A375 (cell line): Measurements from ENCODE around the gene GRAP2. TPM values are rescaled to one million over a fixed set of nuclear protein-coding genes. Genes with fewer than 3 reads are reported as not detected.

Experiments
- small RNA-seq: library from RNA; depleted of rRNA; stranded (forward); fragments of <200 nt; gene quantifications from one replicate; pipeline ENCODE3, GENCODE V24; 2014
- total RNA-seq: library from RNA; depleted of rRNA; stranded (reverse); fragments of >200 nt; shearing (Covaris generic); gene quantifications from 2 replicates; pipeline ENCODE4 v1.2.3, GENCODE V29; 2014; rRNA removed

GRAP2 gene
- 1.7 and 3.4 TPM in 2 replicates for total RNA-seq

DNA sequence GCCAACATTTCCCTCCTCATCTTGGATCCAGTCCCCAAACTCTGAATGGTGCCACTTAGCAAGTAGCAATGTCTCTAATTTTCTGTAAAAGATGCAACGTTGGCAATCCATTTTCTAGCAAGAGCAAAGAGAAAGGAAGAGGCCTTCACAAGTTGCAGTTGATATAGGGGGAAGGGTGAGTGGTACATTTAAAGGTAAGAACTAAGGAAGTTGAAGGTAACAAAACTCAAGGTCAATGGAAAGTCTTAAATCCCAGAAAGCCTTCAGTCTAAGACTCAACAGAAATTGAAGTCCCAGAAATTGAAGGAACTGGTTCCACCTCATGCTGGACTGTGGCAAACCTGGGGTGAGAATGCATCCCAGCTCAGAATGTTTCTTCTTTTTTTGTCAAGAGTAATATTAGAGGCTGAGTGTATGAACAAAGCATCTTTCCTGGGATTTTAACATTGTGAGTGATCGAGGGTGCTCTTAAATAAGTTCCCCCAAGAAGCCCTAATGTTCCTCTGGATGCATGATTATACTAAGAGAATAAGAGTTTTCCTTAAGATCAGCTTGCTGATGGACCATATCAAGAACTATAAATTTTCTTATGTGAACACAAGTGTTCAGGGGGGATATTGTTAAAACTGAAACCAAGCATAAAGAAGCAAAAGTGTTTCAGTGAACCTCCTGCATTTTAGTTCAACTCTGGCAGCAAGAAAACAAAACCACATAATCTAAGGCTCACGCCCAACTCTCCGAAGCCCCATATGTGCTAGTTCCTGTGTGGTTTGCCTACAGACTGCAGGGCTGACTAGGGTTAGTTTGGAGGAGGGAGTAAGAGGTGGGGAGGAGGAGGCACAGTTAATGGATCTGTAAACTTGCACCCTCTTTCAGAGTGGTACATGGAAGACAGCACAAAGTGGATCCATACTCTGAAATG is at the start of gene GRAP2:
TSS of gene GRAP2 (plus strand) at position 779 of the 922 bp plus-strand sequence. CDS start 46,023 bp downstream, outside the sequence.

GRCh38 chr22:39893526-39893925 is 7.4 kb upstream of the GRAP2 start, which contains the start of gene ENTHD1:
Gene ENTHD1, minus strand, starts transcription at chr22:39893760. Its CDS starts 6,012 bp downstream, at chr22:39887748.

DNA sequence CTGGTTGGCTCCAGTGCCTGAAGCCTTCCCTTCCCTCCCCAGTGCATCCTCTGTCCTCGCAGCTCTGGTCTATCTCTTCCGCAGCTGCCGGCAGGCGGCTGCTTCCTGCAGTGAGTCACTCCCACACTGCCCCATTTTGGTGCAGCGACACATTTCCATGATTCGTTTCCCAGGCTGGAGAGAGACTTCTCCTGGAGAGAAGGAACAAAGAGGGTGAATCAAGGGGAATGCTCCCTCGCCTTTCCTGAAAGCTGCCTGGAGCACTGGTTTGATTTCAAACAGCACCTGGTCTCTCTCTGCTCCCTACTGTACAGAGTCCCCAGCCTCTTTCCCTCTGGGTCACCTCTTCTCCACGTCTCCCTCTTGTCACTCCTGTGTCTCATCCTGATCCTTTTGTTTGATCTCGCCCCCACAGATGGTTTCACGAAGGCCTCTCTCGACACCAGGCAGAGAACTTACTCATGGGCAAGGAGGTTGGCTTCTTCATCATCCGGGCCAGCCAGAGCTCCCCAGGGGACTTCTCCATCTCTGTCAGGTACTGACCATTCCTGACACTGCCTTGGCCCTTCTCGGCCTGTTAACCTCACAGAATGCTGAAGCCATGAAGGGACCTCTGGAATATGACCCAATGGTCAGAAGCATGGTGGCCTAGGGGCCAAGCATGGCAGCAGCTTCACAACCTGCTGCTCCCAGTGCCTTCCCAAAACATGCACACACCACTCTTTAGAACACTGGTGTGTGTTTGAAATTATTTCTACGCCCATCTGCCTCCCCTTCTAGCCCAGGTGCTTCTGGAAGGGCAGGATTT is 59.0 kb downstream of the GRAP2 start, which contains the start of gene TMA7B:
TSS of gene TMA7B (plus strand) at position 758 of the 808 bp plus-strand sequence. CDS start 3,978 bp downstream, outside the sequence.

DNA sequence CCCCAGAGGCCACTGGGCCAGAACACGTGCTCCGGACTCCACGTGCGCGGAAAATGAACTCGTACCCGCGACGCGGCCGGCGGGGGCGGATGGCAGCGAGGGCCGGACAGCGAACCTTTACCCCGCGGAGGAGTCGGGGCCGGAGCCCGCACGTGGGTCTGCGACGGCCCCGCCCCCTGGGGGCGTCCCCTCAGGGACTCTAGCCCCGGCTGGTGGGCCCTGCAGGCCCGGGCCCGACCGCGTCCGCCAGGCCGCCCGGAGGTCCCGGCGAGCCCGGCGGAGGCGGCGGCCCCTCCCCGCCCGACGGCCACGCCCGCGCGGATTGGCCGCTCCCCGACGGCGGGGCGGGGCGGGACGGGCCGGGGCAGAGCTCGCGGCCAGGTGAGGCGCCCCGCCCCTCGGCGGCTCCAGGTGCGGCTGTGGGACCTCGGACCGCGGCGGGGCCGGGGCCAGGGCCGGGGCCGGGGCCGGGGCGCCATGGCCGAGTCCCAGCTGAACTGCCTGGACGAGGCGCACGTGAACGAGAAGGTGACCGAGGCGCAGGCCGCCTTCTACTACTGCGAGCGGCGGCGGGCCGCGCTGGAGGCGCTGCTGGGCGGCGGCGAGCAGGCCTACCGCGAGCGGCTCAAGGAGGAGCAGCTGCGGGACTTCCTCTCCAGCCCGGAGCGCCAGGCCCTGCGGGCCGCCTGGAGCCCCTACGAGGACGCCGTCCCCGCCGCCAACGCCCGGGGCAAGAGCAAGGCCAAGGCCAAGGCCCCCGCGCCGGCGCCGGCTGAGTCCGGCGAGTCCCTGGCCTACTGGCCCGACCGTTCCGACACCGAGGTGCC is 93.9 kb downstream of the GRAP2 start, which contains the start of gene FAM83F:
TSS of gene FAM83F (plus strand) at position 389 of the 827 bp plus-strand sequence. CDS start at position 478, 89 bp downstream.

Small RNA genes within 50 kb of the gene (small RNA-seq; reads per million reads assigned to genes)
- gene RN7SKP210: not detected

Other genes with a start within 250 kb of the GRAP2 start
- not detected in 2 replicates for gene ENTHD1, start 7.3 kb upstream of the GRAP2 start, total RNA-seq
- gene TMA7B, start 59.3 kb downstream of the GRAP2 start, total RNA-seq: not detected in 2 replicates
- gene FAM83F, start 93.9 kb downstream of the GRAP2 start, total RNA-seq: under 0.01 TPM in 1 of 2 replicates, not detected in the other